Erythroblast (primary cell): ENCODE data around the gene ALPL.

ENCODE experiments used
- GATA1 ChIP-seq: IDR thresholded peaks from 2 replicates; pipeline ENCODE4 v1.6.1; 2011; ENCODE audit warnings: low read depth, mild to moderate bottlenecking, control low read depth, low read length, moderate library complexity
- POLR2A ChIP-seq: IDR thresholded peaks from 2 replicates; pipeline ENCODE4 v1.6.1; 2011; ENCODE audit warnings: mild to moderate bottlenecking, low read length

- TF ChIP-seq POLR2A (no peak), GATA1 (no peak)
Measured at GRCh38 chr1:21491488-21492355, 17.5 kb upstream of the ALPL start.
